Measurements from ENCODE around the gene MTA2.

The MTA2 gene

DNA sequence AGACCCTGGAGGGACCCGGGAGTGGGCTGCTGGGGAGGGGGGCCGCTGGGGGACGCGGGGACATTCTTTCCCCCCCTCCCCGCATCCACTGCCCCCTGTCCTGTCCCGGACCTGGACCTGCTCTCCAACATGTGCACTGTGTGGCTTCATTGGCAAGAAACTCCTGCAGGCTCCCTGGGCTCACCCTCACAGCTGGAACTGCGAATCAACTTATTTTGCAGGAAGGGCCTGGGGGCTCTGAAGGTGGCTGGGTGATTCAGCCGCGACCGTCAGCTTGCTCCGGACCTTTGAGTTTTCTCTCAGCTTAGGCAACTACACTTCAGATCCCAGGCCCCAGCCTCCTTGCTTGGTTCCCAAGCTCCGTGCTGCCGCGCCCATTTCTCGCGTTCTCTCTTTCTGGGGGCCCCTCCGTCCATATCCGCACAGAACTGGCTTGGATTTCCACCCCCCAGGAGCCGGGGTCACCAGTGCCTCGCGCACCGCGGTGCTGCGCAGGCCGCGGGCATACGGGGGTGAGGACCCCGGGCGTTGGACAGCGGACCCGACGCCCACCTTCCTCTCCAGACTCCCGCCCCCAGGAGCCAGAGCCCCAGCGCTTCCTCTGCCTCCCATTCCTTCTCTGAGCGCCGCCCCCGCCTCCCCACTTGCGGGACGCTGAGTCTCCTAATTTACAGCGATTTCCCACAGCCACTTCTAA is 54.6 kb downstream of the MTA2 start:
- no peak for DNase-seq (ENCODE audit: low spot score)

DNA sequence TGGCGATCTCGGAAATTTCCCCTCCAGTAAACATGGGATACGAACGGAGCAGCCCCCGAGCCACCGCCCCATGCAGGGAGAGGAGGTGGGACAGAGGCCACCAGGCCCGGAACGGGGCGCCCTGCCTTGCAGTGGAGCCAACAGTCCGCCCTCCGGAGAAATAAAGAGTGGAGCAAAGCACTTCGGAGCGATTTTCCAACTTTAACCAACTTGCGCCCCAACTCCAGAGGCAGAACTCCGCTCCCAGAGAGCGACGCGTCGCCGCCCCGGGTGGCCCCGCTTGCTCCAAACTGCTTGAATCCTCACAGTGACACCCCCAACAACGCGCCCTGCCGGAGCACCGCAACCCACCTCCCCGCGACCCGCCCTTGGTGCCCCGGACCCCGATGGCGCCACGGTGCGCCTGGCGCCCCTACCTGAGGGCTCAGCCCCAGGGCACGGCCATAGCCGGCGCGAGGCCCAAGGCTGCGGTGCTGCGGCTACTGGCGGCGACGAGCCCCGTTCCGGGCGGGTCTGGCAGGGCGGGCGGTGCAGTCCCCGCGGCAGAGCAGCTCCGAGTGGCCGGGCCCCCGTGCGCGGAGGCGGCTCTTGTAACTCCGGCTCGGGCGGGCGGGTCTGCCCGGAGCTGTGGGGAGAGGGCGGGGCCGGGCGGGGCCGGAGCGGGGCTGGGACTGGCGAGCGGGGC is 55.3 kb downstream of the MTA2 start, which contains the start of gene AHNAK:
Gene AHNAK, minus strand, starts transcription at position 563 of the 685 bp plus-strand sequence. CDS start 10,708 bp downstream, outside the sequence.
- no peak for DNase-seq (ENCODE audit: low spot score)

DNA sequence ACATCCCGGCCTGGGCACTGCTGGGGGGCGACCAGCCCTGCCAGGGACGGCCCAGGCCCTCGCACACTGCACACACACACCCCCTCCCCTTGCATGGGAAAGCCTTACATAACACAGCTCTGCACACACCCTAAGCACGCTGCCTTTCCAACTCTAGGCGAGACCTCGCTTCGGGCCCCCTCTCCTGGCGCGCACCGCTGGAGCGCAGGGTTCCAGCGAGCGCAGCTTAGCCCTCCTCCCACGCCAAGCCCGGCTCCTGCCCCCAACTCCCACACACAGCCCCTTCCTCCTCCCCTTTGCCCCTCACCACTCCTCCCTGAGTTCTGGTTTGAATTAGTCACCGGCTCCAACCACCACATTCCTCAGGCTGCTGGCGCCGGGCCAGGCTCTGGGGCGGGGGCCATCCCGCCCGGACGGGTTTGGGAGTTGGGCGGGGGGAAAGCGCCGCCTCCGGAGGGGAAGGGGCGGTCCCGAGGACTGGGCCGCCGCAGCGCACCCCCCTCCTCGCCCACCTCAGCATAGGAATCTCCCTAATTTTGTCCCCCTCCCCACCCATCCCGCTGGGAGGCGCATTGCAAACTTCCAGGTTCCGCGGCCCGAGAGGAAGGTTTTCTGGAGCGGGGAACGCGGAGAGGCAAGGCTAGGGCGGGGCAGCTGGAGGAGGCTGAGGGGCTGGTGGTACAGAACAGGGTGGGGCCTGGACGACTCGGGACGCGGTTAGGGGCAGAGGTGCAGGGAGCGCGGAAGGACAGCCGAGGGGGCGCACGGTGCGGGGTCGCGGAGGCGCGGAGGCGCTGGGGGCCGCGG is 56.0 kb downstream of the MTA2 start:
- DNase-seq (ENCODE audit: low spot score) = peak; percentile 95

DNA sequence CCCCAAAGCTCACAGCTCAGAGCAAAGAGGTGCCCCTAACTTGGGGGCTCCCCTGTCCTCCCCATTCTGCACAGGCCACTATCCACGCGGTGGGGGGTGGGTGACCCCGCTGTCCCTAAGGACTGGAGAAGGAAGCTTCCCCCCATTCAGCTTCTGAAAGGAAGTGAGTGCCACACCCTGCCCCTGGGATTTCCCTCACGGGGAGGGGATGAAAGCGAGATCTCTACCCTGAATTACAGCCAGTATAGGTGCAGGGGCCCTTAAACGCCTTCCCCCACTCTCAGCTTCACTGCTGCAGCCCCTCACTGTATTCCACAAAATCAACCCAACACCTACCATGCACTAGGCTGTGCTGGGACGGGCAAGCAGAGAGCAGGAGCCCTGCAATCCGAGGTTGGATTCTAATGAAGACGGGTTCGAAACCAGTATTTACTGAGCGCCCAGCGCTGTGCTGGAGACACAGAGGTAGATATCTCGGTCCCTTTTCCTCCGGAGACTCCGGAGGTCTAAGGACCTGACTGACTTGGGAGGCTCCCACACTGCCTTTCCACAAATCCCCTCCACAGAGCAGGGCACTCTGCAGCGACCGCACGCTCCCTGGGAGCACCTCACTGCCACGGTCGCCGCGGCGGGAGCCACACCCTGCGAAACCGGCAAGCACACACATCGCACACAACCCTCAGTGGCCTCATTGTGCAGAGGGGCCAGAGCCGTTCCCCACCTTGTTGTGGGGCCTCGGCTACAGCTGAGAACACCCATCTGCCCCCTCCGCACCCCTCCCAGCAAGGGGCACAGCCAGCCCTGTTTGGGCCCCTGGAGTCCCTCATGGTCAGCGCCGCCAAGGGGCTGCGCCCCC is 56.9 kb downstream of the MTA2 start:
- DNase-seq (ENCODE audit: low spot score) = no peak

DNA sequence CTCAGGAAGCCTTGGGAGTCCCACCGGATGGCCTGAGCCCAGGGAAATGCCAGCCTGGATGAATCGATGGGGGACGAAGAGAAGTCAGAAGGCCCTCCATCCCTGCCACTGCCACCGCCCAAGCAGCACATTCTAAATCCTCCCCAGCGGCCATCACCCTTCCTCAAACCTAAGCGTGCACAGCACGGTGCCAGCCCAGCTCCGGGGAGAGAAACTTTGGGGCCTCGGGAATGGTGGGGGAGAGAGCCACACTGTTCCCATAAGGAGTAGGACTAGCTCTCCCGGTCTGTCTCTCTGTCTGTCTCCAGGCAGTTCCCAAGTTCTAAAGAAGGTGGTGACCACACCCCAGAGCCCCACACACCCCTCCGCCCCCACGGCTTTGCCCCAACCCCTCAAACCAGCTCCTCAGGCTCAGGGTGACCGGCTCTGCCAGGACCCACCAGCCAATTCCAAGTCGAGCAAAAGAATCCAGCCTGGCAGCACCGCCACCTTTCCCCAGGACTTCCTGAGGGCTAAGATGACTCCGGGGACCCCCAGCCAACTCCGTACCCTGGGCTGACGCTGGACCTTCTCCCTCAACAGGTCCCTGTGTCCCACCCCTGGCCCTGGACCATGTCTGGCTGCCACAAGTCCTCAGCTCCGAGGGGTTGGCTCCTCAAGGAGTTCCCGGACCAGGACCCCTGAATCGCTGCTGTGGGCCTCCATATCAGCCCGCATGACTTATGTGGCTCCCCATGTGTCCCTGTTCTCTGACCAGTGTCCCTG is 57.8 kb downstream of the MTA2 start:
- DNase-seq (ENCODE audit: low spot score) = no peak

Measured in COLO829 (cell line).